GM21360 (cell line): ENCODE results near the gene NID1.
"Not testable (repeated sequence)": the region's sequence is repeated elsewhere in the genome, so short reads cannot be mapped to it uniquely, and the experiment has no call there.

Experiments used
- ATAC-seq: cut with Tn5 transposase; IDR thresholded peaks from one replicate; pipeline ENCODE4 v1.9.1; 2021; ENCODE audit warnings: mild to moderate bottlenecking, moderate library complexity; ENCODE audit not compliant: unreplicated experiment

NID1 gene

GRCh38 chr1:235971571-235972310 is 93.1 kb downstream of the NID1 start:
- peak; percentile 92 for ATAC-seq

- ATAC-seq = no peak
Observed at GRCh38 chr1:235971020-235971419, 93.9 kb downstream of the NID1 start.

GRCh38 chr1:235968831-235969230 is 96.1 kb downstream of the NID1 start:
- ATAC-seq = no peak

GRCh38 chr1:235966134-235966533 is 98.8 kb downstream of the NID1 start:
- ATAC-seq = not testable (repeated sequence)

- no peak for ATAC-seq
Observed at GRCh38 chr1:235960809-235961208, 104.1 kb downstream of the NID1 start.

- no peak for ATAC-seq
Observed at GRCh38 chr1:235958021-235958420, 106.9 kb downstream of the NID1 start.

GRCh38 chr1:235955777-235956176 is 109.1 kb downstream of the NID1 start:
- ATAC-seq = no peak

GRCh38 chr1:235954306-235955283 is 110.3 kb downstream of the NID1 start:
- peak; percentile 94 for ATAC-seq

- no peak for ATAC-seq
Observed at GRCh38 chr1:235953801-235954200, 111.1 kb downstream of the NID1 start.

GRCh38 chr1:235952950-235953615 is 111.8 kb downstream of the NID1 start:
- ATAC-seq = peak; percentile 45

- ATAC-seq = no peak
Observed at GRCh38 chr1:235951661-235952060, 113.2 kb downstream of the NID1 start.

- ATAC-seq = no peak
Observed at GRCh38 chr1:235950318-235950717, 114.6 kb downstream of the NID1 start.

GRCh38 chr1:235948774-235949427 is 116.0 kb downstream of the NID1 start:
- ATAC-seq = no peak

- no peak for ATAC-seq
Observed at GRCh38 chr1:235947989-235948388, 116.9 kb downstream of the NID1 start.

GRCh38 chr1:235946571-235946981 is 118.3 kb downstream of the NID1 start:
- ATAC-seq = peak; percentile 53

GRCh38 chr1:235945775-235946570 is 118.9 kb downstream of the NID1 start:
- peak; percentile 73 for ATAC-seq

- ATAC-seq = no peak
Observed at GRCh38 chr1:235943581-235944114, 121.2 kb downstream of the NID1 start.

GRCh38 chr1:235942979-235943575 is 121.8 kb downstream of the NID1 start:
- ATAC-seq = no peak

- no peak for ATAC-seq
Observed at GRCh38 chr1:235942625-235942934, 122.3 kb downstream of the NID1 start.
